Dermis microvascular lymphatic vessel endothelial cell (primary cell): ENCODE results near the gene PRICKLE4. TPM values are rescaled to one million over a fixed set of nuclear protein-coding genes. Genes with fewer than 3 reads are reported as not detected.

Experiments used
- total RNA-seq: library from RNA; depleted of rRNA; stranded (reverse); fragments of >200 nt; gene quantifications from 2 replicates; pipeline ENCODE4 v1.2.1, GENCODE V29; 2014

Gene PRICKLE4
- total RNA-seq, 1 donor from 2014 or later = 6.4 TPM

Other genes starting within 250 kb of the PRICKLE4 start
- 3.2 and 5.8 TPM in 2 replicates for gene FOXP4, start 234.4 kb upstream of the PRICKLE4 start, total RNA-seq
- 38.9 and 56.9 TPM in 2 replicates for gene MDFI, start 142.3 kb upstream of the PRICKLE4 start, total RNA-seq
- gene TFEB, start 45.2 kb upstream of the PRICKLE4 start, total RNA-seq = 5.5 and 7.6 TPM in 2 replicates
- gene PGC, start 33.4 kb upstream of the PRICKLE4 start, total RNA-seq = not detected in 2 replicates
- 0.64 and 0.89 TPM in 2 replicates for gene FRS3, start 882 bp upstream of the PRICKLE4 start, total RNA-seq
- gene TOMM6, start 6.9 kb downstream of the PRICKLE4 start, total RNA-seq = 40.2 and 51.7 TPM in 2 replicates
- 1.3 and 2.0 TPM in 2 replicates for gene USP49, start 114.6 kb downstream of the PRICKLE4 start, total RNA-seq
- gene MED20, start 140.4 kb downstream of the PRICKLE4 start, total RNA-seq = 28.5 and 34.3 TPM in 2 replicates
- gene BYSL, start 140.7 kb downstream of the PRICKLE4 start, total RNA-seq = 14.8 and 18.8 TPM in 2 replicates
- 31.3 and 55.6 TPM in 2 replicates for gene CCND3, start 161.0 kb downstream of the PRICKLE4 start, total RNA-seq